HepG2 (cell line): Measurements from ENCODE around the gene CUL7. TPM values are rescaled to one million over a fixed set of nuclear protein-coding genes. Genes with fewer than 3 reads are reported as not detected.
A peak's percentile ranks its signal among the peaks of the same experiment; 100 is the strongest.

ENCODE experiments used
- ATM ChIP-seq: fragments of 450-650 bp; IDR thresholded peaks from 2 replicates; pipeline ENCODE4 v1.7.1; 2017; ENCODE audit warnings: mild to moderate bottlenecking, borderline replicate concordance
- CBX5 ChIP-seq: sonication (generic); formaldehyde crosslinking; IDR thresholded peaks from 2 replicates; pipeline ENCODE4 v1.4.0; 2020; ENCODE audit warnings: missing genetic modification reagents, borderline replicate concordance
- CCDC6 ChIP-seq: sonication (generic); formaldehyde crosslinking; IDR thresholded peaks from 2 replicates; pipeline ENCODE4 v1.8.1; 2022; ENCODE audit warnings: mild to moderate bottlenecking, missing genetic modification reagents, moderate library complexity
- EP300 ChIP-seq, 3 experiments: sonication (generic) in 1 of 3; formaldehyde crosslinking in 1 of 3; IDR thresholded peaks; 2 replicates each; pipeline versions ENCODE4 v1.5.1 to v1.6.1; 2011 to 2020; ENCODE audit warnings: low read depth in 2 of 3, low read length in 2 of 3, borderline replicate concordance in 1 of 3, improper control_type of control experiment in 1 of 3, mild to moderate bottlenecking in 1 of 3, missing genetic modification reagents in 1 of 3, moderate library complexity in 1 of 3
- FOSL2 ChIP-seq: sonication (generic); formaldehyde crosslinking; IDR thresholded peaks from 2 replicates; pipeline ENCODE4 v1.4.0; 2020; ENCODE audit warnings: missing genetic modification reagents
- MTF1 ChIP-seq: sonication (generic); formaldehyde crosslinking; IDR thresholded peaks from 2 replicates; pipeline ENCODE4 v1.5.0; 2020; ENCODE audit warnings: missing genetic modification reagents
- SMC3 ChIP-seq: IDR thresholded peaks from 2 replicates; pipeline ENCODE4 v1.6.1; 2011; ENCODE audit warnings: low read length, improper control_type of control experiment
- ZKSCAN5 ChIP-seq: sonication (generic); formaldehyde crosslinking; IDR thresholded peaks from 2 replicates; pipeline ENCODE4 v1.5.1; 2020; ENCODE audit warnings: mild to moderate bottlenecking, missing genetic modification reagents
- ZNF510 ChIP-seq: sonication (generic); formaldehyde crosslinking; IDR thresholded peaks from 2 replicates; pipeline ENCODE4 v1.4.0; 2020; ENCODE audit warnings: low read depth, mild to moderate bottlenecking, missing genetic modification reagents
- ZNF577 ChIP-seq: sonication (generic); formaldehyde crosslinking; IDR thresholded peaks from 2 replicates; pipeline ENCODE4 v1.4.0; 2020; ENCODE audit warnings: mild to moderate bottlenecking, low read depth, missing genetic modification reagents, borderline replicate concordance
- polyA plus RNA-seq, 8 experiments: library from polyadenylated mRNA; depleted of rRNA in 3 of 8; stranded (reverse) in 7 of 8; unstranded in 1 of 8; fragments of >200 nt; fragmentation: Illumina TruSeq in 4 of 8; extraction: Trizol in 4 of 8; gene quantifications; 2 replicates each; pipeline versions ENCODE4 v1.2.1 to v1.2.3, GENCODE V29; 2011 to 2016; ENCODE audit warnings: low read depth in 4 of 8, missing spikeins in 1 of 8, mixed read lengths in 1 of 8; ENCODE audit not compliant: insufficient read depth in 1 of 8
- total RNA-seq, 5 experiments: library from RNA; depleted of rRNA; stranded (reverse); fragments of >200 nt; fragmentation: Illumina TruSeq; extraction: Trizol; gene quantifications; 2 replicates each; pipeline ENCODE4 v1.2.3, GENCODE V29; 2016; ENCODE audit warnings: low read depth in 1 of 5
- TF ChIP-seq, protein P1 (sequence below): sonication (generic); formaldehyde crosslinking; IDR thresholded peaks from 2 replicates; pipeline ENCODE4 v1.4.0; 2020; ENCODE audit warnings: missing genetic modification reagents
- TF ChIP-seq, protein P2 (sequence below): sonication (generic); formaldehyde crosslinking; IDR thresholded peaks from 2 replicates; pipeline ENCODE4 v1.4.0; 2020; ENCODE audit warnings: mild to moderate bottlenecking, missing genetic modification reagents
- TF ChIP-seq, protein P3 (sequence below): sonication (generic); formaldehyde crosslinking; IDR thresholded peaks from 2 replicates; pipeline ENCODE4 v1.4.0; 2020; ENCODE audit warnings: mild to moderate bottlenecking, missing genetic modification reagents

The CUL7 gene
- total and polyA plus RNA-seq, 2 of the 13 experiments (the other 11 are each of a cell fraction or from before 2014, with no cell fraction given) = 32.0 to 60.7 TPM

DNA sequence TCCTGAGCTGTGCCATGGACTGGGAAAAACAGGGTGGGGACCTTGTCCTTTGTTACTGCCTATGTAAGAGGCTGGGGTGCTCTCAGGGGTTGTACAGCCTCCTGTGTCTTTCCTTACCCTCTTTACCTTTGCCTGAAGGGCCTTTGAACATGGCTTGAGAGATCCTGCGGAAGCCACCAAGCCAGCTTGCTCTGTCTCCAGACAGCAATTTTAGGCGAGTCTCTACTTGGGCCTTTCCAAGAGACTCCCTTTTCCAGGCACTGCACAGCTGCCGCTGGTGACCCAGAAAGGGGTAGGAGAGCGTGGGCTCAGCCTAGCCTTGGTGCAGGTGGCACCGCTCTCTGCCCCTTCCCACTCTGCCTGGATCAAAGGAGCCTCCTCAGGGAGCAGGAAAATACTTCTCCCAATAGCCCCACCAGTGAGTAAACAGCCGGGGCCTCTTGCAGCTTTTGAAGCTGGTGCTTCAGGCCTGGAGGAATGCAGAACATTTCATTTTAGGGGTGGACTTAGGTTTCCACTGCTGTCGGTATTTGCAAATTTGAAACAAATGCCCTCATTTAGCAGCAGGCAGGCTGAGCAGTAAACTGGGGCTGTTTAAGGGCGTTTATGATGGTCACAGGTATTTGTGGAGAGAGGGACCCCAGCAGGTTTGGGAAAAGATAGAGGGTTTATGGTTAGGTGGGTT, 36.4 kb upstream of the CUL7 start (continued):
- no peak for TF ChIP-seq CBX5
- no peak for TF ChIP-seq ZNF510 (CRISPR knock-in tag)
- TF ChIP-seq MTF1 (CRISPR knock-in tag) = 0 out of 2 replicates have a peak, but pooled peaks have one; percentile 49
- TF ChIP-seq CCDC6 (CRISPR knock-in tag) = no peak; the same call in 1 of the 2 replicates
- TF ChIP-seq, protein P1, sequence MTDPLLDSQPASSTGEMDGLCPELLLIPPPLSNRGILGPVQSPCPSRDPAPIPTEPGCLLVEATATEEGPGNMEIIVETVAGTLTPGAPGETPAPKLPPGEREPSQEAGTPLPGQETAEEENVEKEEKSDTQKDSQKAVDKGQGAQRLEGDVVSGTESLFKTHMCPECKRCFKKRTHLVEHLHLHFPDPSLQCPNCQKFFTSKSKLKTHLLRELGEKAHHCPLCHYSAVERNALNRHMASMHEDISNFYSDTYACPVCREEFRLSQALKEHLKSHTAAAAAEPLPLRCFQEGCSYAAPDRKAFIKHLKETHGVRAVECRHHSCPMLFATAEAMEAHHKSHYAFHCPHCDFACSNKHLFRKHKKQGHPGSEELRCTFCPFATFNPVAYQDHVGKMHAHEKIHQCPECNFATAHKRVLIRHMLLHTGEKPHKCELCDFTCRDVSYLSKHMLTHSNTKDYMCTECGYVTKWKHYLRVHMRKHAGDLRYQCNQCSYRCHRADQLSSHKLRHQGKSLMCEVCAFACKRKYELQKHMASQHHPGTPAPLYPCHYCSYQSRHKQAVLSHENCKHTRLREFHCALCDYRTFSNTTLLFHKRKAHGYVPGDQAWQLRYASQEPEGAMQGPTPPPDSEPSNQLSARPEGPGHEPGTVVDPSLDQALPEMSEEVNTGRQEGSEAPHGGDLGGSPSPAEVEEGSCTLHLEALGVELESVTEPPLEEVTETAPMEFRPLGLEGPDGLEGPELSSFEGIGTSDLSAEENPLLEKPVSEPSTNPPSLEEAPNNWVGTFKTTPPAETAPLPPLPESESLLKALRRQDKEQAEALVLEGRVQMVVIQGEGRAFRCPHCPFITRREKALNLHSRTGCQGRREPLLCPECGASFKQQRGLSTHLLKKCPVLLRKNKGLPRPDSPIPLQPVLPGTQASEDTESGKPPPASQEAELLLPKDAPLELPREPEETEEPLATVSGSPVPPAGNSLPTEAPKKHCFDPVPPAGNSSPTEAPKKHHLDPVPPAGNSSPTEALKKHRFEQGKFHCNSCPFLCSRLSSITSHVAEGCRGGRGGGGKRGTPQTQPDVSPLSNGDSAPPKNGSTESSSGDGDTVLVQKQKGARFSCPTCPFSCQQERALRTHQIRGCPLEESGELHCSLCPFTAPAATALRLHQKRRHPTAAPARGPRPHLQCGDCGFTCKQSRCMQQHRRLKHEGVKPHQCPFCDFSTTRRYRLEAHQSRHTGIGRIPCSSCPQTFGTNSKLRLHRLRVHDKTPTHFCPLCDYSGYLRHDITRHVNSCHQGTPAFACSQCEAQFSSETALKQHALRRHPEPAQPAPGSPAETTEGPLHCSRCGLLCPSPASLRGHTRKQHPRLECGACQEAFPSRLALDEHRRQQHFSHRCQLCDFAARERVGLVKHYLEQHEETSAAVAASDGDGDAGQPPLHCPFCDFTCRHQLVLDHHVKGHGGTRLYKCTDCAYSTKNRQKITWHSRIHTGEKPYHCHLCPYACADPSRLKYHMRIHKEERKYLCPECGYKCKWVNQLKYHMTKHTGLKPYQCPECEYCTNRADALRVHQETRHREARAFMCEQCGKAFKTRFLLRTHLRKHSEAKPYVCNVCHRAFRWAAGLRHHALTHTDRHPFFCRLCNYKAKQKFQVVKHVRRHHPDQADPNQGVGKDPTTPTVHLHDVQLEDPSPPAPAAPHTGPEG (CRISPR knock-in tag) = no peak
- peak; percentile 88 to 96; a peak in 3 of 4 replicates for TF ChIP-seq EP300 (IDR thresholded peaks at IDR 0.05; ENCODE audit: low read depth in 2 of 2, low read length in 2 of 2)
- TF ChIP-seq EP300 (CRISPR knock-in tag; IDR thresholded peaks at IDR 0.05; ENCODE audit: borderline replicate concordance) = peak; percentile 95
- no peak for TF ChIP-seq ZNF577 (CRISPR knock-in tag)
- TF ChIP-seq ZKSCAN5 (CRISPR knock-in tag) = no peak
- TF ChIP-seq ATM = no peak
- peak; percentile 7; the same call in 1 of the 2 replicates for TF ChIP-seq SMC3
- peak; percentile 55; the same call in 1 of the 2 replicates for TF ChIP-seq FOSL2 (CRISPR knock-in tag)
- TF ChIP-seq, protein P2, sequence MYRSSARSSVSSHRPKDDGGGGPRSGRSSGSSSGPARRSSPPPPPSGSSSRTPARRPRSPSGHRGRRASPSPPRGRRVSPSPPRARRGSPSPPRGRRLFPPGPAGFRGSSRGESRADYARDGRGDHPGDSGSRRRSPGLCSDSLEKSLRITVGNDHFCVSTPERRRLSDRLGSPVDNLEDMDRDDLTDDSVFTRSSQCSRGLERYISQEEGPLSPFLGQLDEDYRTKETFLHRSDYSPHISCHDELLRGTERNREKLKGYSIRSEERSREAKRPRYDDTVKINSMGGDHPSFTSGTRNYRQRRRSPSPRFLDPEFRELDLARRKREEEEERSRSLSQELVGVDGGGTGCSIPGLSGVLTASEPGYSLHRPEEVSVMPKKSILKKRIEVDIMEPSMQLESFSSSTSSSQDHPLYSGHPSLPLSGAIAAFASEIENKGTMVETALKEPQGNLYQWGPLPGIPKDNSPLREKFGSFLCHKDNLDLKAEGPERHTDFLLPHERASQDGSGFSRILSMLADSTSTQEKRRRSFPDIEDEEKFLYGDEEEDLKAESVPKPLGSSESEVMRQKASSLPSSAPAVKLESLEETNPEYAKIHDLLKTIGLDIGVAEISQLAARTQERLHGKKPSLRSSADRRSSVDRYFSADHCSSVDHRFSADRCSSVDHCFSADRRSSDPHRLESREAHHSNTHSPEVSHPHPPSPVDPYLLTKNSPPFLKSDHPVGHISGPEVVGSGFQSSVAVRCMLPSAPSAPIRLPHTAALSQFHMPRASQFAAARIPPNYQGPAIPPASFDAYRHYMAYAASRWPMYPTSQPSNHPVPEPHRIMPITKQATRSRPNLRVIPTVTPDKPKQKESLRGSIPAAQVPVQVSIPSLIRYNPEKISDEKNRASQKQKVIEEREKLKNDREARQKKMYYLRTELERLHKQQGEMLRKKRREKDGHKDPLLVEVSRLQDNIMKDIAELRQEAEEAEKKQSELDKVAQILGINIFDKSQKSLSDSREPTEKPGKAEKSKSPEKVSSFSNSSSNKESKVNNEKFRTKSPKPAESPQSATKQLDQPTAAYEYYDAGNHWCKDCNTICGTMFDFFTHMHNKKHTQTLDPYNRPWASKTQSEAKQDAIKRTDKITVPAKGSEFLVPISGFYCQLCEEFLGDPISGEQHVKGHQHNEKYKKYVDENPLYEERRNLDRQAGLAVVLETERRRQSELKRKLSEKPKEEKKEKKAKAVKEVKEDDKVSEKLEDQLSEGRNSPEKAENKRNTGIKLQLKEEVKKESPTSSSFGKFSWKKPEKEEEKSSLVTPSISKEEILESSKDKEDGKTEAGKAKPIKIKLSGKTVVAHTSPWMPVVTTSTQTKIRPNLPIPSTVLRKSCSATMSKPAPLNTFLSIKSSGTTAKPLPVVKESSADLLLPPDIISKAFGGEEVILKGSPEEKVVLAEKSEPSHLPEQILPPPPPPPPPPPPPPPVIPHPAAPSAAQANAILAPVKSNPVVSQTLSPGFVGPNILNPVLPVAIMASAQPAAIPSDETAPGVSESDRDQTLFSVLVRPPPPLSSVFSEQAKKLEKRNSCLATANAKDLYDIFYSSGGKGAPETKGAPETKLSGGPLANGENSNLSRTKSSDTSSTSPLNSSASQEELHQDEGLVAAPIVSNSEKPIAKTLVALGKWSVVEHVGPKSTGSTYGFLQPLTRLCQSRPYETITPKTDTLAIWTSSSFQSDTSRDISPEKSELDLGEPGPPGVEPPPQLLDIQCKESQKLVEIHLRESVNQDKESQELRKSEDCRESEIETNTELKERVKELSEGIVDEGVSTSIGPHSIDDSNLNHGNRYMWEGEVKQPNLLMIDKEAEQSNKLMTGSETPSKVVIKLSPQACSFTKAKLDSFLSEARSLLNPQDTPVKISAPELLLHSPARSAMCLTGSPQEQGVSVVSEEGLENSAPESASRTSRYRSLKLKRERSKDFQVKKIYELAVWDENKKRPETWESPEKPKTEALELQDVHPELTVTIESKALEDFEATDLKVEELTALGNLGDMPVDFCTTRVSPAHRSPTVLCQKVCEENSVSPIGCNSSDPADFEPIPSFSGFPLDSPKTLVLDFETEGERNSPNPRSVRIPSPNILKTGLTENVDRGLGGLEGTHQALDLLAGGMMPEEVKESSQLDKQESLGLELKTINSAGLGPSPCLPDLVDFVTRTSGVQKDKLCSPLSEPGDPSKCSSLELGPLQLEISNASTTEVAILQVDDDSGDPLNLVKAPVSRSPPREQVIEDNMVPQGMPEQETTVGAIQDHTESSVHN (CRISPR knock-in tag) = no peak
- TF ChIP-seq, protein P3, sequence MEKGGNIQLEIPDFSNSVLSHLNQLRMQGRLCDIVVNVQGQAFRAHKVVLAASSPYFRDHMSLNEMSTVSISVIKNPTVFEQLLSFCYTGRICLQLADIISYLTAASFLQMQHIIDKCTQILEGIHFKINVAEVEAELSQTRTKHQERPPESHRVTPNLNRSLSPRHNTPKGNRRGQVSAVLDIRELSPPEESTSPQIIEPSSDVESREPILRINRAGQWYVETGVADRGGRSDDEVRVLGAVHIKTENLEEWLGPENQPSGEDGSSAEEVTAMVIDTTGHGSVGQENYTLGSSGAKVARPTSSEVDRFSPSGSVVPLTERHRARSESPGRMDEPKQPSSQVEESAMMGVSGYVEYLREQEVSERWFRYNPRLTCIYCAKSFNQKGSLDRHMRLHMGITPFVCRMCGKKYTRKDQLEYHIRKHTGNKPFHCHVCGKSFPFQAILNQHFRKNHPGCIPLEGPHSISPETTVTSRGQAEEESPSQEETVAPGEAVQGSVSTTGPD (CRISPR knock-in tag) = no peak
